Left ventricle myocardium superior (tissue), 1 donor: ENCODE measurements around the gene PHLDA3. TPM values are rescaled to one million over a fixed set of nuclear protein-coding genes. Genes with fewer than 3 reads are reported as not detected.
A peak's percentile ranks its signal among the peaks of the same experiment; 100 is the strongest.

ENCODE experiments used
- ATAC-seq: fragments of 200-7000 bp; cut with Tn5 transposase; one replicate; pipeline ENCODE4 v1.9.1; 2020; ENCODE audit warnings: mild to moderate bottlenecking, moderate library complexity
- DNase-seq: peaks from one replicate; pipeline ENCODE4 v3.0.0-alpha.2; 2020
- intact Hi-C: fragments of 100-400 bp; cut with micrococcal nuclease; formaldehyde crosslinking; loops from one replicate; pipeline ENCODE4 v1.11.0; 2022
- total RNA-seq: library from RNA; stranded (reverse); fragmentation: NEBNext Ultra II Directional; extraction: Animal tissue kit (Norgen Biotek cat#: 25700); gene quantifications from one replicate; pipeline ENCODE4 v1.2.1, GENCODE V29; 2021
- donor health status: DM: no; HTN: yes; CAD: no; lungs with severe emphysema.

The PHLDA3 gene
- total RNA-seq, 1 donor from 2014 or later = 20.4 TPM

DNA sequence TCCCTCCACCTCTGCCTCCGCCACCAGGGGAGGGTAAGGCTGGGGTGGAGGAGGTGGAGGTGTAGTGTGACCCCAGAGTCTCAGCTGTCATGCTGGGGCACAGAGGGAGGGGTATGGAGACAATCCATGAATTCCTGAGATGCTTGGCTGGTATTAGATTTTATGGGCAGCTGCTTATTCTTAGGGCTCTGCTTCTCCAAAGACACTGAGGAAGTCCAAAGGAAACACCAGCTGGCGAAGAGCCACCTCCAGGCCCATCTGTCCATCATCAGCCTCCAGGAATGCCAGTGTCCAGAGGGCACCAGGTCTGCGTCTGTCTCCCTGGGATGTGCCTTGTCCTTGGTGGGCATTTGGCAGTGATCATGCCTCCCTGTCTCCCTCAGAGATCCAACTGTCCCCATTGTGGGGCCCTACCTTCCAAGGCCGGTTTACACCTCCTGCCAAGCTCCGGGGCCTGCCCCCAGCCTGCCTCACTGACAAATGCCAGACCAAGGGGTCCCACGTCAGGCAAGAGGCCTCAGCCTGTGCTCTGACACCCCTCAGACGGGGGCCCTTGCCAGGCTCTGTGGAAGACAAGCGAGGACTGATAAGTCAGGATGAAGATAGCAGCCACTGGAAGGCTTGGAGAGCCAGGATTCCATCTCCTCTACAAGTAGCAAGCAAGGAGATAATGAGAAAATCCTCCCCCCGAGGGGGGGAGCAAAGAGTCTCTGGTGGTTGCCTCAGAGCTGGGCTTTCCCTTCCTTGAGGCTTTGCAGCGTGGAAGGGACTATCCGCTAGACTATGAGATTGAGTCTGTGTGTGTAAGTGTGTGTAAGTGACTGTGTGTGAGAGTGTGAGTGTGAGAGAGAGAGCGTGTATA is 49.0 kb downstream of the PHLDA3 start:
- intact Hi-C loops = no loop called here
- ATAC-seq = peak; percentile 30
- no peak for DNase-seq

DNA sequence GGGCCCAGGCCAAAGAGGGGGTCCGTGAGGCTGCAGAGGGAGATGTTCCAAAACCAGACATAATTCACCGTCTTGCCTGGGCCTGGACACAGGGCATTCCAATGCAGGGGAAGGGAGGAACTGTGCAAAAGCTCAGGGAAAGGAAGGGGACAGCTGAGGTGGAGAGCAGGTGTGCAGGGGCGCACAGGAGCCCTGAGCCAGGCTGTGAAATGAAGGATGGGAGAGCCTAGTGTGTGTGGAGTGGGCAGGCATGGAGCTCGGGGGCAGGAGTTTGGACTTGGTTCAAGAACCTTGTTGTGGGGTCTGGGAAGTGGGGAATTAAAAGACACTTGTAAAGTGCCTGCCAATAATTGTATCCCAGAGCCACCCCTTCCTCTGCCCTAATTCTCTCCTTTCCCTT is 49.7 kb downstream of the PHLDA3 start:
- ATAC-seq = no peak
- intact Hi-C loops = no loop called here
- no peak for DNase-seq

DNA sequence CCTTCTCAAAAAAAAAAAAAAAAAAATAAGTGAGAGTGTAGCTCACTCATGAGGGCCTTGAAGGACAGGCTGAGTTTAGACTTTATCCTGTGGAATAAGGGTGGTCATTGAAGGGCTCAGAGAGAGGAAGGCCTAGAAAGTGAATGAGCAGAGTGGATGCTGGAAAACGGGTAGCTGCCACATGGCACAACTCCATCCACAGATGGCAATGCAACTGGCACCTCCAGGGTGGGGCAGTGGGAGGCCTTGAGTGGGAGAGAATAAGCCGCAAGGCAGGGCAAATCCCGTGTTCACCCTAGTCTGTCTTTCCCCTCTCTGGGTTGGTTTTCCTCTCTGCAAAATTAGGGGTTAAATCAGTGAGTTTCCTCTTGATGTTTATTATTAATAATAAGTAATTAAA is 50.5 kb downstream of the PHLDA3 start:
- no peak for ATAC-seq
- DNase-seq = no peak
- intact Hi-C loops = no loop called here

Other genes starting within 250 kb of the PHLDA3 start
- 0.25 TPM for gene PKP1, start 185.7 kb downstream of the PHLDA3 start, total RNA-seq
- 10,350 TPM for gene TNNT2, start 91.5 kb downstream of the PHLDA3 start, total RNA-seq
- 2.2 TPM for gene LAD1, start 69.9 kb downstream of the PHLDA3 start, total RNA-seq
- gene TNNI1, start 47.5 kb downstream of the PHLDA3 start, total RNA-seq = 1.1 TPM
- 41.4 TPM for gene CSRP1, start 37.9 kb upstream of the PHLDA3 start, total RNA-seq
- 63.3 TPM for gene NAV1, start 69.9 kb upstream of the PHLDA3 start, total RNA-seq